Heart right ventricle (tissue), 16 donors: ENCODE data around the gene FOXP4. TPM values are rescaled to one million over a fixed set of nuclear protein-coding genes. Genes with fewer than 3 reads are reported as not detected.

Experiments used
- ATAC-seq, 8 donors: fragments of 200-7000 bp; cut with Tn5 transposase; one replicate each; pipeline ENCODE4 v1.9.1; 2020; ENCODE audit warnings: mild to moderate bottlenecking in 8 of 8, moderate library complexity in 8 of 8, moderate number of reproducible peaks in 1 of 8
- DNase-seq, 2 donors: peaks; one replicate each; pipeline ENCODE4 v3.0.0-alpha.2; 2020
- H3K27ac ChIP-seq, 10 donors: fragments of 200-600 bp; sonication (generic) in 2 of 10; one replicate each; pipeline versions ENCODE4 v1.5.0 to v1.8.0; 2020 to 2022; ENCODE audit warnings: mild to moderate bottlenecking in 3 of 10
- H3K27me3 ChIP-seq, 7 donors: fragments of 200-600 bp; one replicate each; pipeline ENCODE4 v1.8.0; 2021 to 2022; ENCODE audit warnings: mild to moderate bottlenecking in 2 of 7
- H3K36me3 ChIP-seq, 9 donors: fragments of 200-600 bp; sonication (generic) in 1 of 9; one replicate each; pipeline versions ENCODE4 v1.5.0 to v1.8.0; 2020 to 2022; ENCODE audit warnings: mild to moderate bottlenecking in 2 of 9
- H3K4me1 ChIP-seq, 9 donors: fragments of 200-600 bp; sonication (generic) in 1 of 9; one replicate each; pipeline versions ENCODE4 v1.5.0 to v1.8.0; 2020 to 2022; ENCODE audit warnings: mild to moderate bottlenecking in 4 of 9
- H3K4me3 ChIP-seq, 10 donors: fragments of 200-600 bp; sonication (generic) in 2 of 10; one replicate each; pipeline versions ENCODE4 v1.5.0 to v1.8.0; 2020 to 2022; ENCODE audit warnings: mild to moderate bottlenecking in 7 of 10, moderate library complexity in 2 of 10
- H3K9me3 ChIP-seq, 11 donors: fragments of 200-600 bp in 10 of 11; sonication (generic) in 2 of 11; one replicate each; pipeline versions ENCODE4 v1.5.0 to v1.8.0; 2013 to 2022; ENCODE audit warnings: mild to moderate bottlenecking in 2 of 11, control low read depth in 1 of 11, moderate library complexity in 1 of 11
- WGBS, 2 donors: extraction: QIAGEN DNeasy Blood & Tissue Kit; methylation state at CpG; one replicate each; pipeline ENCODE4 v1.1.7; 2013; ENCODE audit warnings: inconsistent platforms in 1 of 2; 5-methylcytosine and 5-hydroxymethylcytosine counted together
- intact Hi-C, 10 donors: fragments of 100-400 bp; cut with DNase I; formaldehyde crosslinking; loops; one replicate each; pipeline versions ENCODE4 v1.11.1 to v1.14.2; 2022
- polyA plus RNA-seq, 2 donors: library from polyadenylated mRNA; stranded (reverse); fragments of 200-250 nt; gene quantifications; one replicate each; pipeline ENCODE4 v1.2.3, GENCODE V29; 2013
- total RNA-seq, 10 donors: library from RNA; stranded (reverse); fragmentation: NEBNext Ultra II Directional in 3 of 10; extraction: Animal tissue kit (Norgen Biotek cat#: 25700) in 3 of 10; gene quantifications; one replicate each; pipeline versions ENCODE4 v1.2.1 to v1.2.4, GENCODE V29; 2021 to 2023
- TF ChIP-seq, protein P1 (sequence below), 9 donors: fragments of 200-600 bp; sonication (generic) in 2 of 9; IDR thresholded peaks; one replicate each; pipeline versions ENCODE4 v1.5.0 to v1.8.0; 2021 to 2022; ENCODE audit warnings: antibody characterized with exemption in 9 of 9, mild to moderate bottlenecking in 5 of 9, moderate library complexity in 1 of 9
- donor health status: Arrhythmogenic right ventricular cardiomyopathy.
- donor health status: ischemic (EF 13 %, LVEDD 7.1; RV severe dilation, severe dysfunction).
- donor health status: healthy with polysubstance abuse.
- donor health status: DM: no; HTN: yes; CAD: no.
- donor health status: DM: no; HTN: no; CAD: no.
- donor health status: ischemic (EF 25% LVEDD 6.9; RV normal size, moderate dysfunction).
- donor health status: ischemic (EF 25% LVEDD 5.7; RV mildly dilated, moderate dysfunction).
- donor health status: healthy.
- donor health status: DM: yes; HTN: yes; CAD: no.
- donor health status: Ischemic cardiomyopathy.
- donor health status: ischemic (EF 35%, LVEDD 5.7; RV mildly dilated, moderate dysfunction).
- donor health status: nonischemic (EF 11% LVEDD 7.7; RV severe dilation, severe dysfunction).
- donor health status: DM: yes; HTN: yes; CAD: no.
- donor health status: PGD.
- donor health status: ischemic (EF 29% LVEDD 5.4; RV normal size, mild dysfunction).
- donor health status: nonischemic (EF 23%, LVEDD 6.1; RV moderate dilation, normal function).

FOXP4 gene
- total and polyA plus RNA-seq, 12 donors = 8.9 to 18.0 (median 13.6) TPM

DNA sequence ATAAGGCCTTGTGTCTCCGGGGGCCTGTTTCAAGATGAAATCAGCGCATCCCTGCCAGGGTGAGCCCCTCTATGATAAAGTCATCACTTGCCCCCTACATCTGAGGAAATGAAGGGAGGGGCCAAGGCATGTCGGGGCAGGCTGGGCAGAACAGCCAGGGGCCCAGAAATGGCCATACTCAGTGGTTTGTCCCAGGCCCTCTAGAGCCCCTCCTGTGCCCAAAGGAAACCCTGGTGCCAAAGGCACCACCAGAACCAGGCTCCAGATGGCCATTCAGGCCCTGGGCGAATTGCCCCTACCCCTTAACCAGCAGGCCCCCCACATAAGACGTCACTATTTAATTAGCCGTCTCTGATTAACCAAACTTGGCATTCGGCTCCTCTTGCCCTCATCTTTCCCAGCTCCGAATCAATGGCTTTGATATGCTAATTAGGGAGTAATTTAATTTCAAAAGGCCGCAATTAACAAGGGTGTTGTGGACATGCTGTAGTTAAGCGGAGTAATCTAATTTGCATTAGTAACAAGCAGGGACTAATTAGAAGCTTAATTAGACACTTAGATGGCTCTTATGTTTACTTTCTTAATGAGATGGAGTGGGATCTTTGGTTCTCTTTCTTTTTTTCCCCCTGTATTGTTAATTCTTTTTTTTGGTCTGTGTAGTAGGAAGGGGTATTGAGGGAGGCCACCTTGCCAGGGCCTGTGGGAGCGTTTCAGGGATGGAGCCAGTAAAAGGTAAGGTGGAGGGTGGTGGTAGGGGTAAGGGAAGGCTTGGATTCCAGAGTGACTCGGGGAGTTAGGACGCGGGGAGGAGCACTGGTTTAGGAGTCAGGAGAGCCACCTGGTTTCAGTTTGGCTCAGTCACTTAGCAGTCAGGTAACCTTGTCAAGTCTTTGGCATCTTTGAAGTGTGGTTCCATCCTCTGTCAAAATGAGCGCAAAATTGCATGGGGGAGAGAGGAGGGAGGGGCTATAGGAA is 9.4 kb downstream of the FOXP4 start:
- ATAC-seq = no peak

DNA sequence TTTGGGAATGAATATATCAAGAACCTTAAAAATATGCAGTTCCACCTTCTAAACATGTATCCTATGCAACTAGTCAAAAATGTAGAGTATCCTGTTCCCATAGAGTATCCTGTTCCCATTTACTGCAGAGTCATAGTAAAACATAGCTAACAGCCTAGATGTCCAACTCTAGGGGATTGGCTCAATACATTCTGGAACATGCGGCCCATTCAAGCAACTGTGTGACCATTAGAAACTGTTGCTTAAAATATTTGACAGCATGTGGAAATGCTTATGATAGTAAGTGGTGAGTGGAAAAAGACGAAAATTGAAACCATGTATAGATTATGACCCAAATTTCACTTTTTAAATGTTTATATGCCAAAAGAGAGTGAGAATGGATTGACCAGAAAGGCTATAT is 11.2 kb downstream of the FOXP4 start:
- peaks cover 0 to 6% (median 0%) of the 10 kb centered on the region in 9 donors for H3K36me3 ChIP-seq
- intact Hi-C loops = no loop called here
- H3K4me1 ChIP-seq = peaks cover 3 to 27% (median 9%) of the 10 kb centered on the region in 9 donors
- no peaks in the 10 kb centered on the region for H3K27me3 ChIP-seq
- WGBS, 2 donors = 91 to 95% methylated on average over 2 of the region's 2 CpGs
- H3K4me3 ChIP-seq = no peak overlapping the region
- no peak for DNase-seq
- TF ChIP-seq, protein P1, sequence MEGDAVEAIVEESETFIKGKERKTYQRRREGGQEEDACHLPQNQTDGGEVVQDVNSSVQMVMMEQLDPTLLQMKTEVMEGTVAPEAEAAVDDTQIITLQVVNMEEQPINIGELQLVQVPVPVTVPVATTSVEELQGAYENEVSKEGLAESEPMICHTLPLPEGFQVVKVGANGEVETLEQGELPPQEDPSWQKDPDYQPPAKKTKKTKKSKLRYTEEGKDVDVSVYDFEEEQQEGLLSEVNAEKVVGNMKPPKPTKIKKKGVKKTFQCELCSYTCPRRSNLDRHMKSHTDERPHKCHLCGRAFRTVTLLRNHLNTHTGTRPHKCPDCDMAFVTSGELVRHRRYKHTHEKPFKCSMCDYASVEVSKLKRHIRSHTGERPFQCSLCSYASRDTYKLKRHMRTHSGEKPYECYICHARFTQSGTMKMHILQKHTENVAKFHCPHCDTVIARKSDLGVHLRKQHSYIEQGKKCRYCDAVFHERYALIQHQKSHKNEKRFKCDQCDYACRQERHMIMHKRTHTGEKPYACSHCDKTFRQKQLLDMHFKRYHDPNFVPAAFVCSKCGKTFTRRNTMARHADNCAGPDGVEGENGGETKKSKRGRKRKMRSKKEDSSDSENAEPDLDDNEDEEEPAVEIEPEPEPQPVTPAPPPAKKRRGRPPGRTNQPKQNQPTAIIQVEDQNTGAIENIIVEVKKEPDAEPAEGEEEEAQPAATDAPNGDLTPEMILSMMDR (IDR thresholded peaks at IDR 0.05) = no peak
- no peak overlapping the region for H3K27ac ChIP-seq
- H3K9me3 ChIP-seq = no peaks in the 10 kb centered on the region
- ATAC-seq = no peak

More for the DNA sequence above, 9.4 kb downstream of the FOXP4 start:
- Histone ChIP-seq H3K27ac (no peak overlapping the region), H3K27me3 (no peaks in the 10 kb centered on the region), H3K36me3 (peaks cover 0 to 9% (median 0%) of the 10 kb centered on the region in 9 donors), H3K4me3 (no peak overlapping the region), H3K4me1 (peaks cover 0 to 28% (median 10%) of the 10 kb centered on the region in 9 donors), H3K9me3 (no peaks in the 10 kb centered on the region)
- intact Hi-C loops = no loop called here
- TF ChIP-seq, protein P1 (IDR thresholded peaks at IDR 0.05) = no peak
- 91 to 94% methylated on average over 15 of the region's 15 CpGs for WGBS, 2 donors
- no peak for DNase-seq

DNA sequence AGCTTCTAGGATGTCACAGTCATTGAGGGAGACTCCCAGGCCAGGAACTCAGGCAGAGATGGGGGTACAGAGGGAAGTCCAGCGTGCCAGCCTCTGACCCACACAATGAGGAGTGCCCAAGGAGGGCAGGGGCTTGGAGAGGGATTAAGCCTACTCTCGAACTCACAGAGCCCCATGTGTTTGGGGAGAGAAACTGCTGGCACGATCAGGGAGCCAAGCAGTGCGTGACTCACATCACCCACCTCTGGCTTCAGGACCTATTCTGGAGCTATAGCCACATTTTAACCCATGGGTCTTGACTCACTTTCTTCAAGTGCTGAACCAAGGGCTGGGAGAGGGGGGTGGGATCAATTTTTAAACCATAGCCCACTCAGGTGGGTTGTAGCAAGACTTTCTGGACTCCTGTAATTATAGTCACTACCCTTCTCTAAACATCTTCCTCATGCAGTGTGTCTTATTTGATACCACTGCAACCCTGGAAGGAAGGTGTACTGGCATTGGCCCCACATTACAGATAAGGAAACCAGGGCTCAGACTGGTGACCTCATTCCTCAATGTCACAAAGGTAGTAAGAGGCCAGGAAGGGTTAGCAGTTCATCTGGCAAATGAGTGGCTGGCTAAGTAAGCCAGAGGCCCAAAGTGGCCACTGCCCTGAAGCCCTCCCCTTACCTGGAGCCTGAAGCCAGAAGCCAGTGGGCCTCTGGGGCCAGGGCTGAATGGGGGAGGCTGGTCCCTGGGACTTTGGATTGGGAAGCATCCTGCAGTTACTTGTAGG is 12.0 kb downstream of the FOXP4 start:
- peaks cover 3 to 27% (median 9%) of the 10 kb centered on the region in 9 donors for H3K4me1 ChIP-seq
- no peak overlapping the region for H3K4me3 ChIP-seq
- H3K27ac ChIP-seq = no peak overlapping the region
- no peaks in the 10 kb centered on the region for H3K27me3 ChIP-seq
- no peak for ATAC-seq
- no peaks in the 10 kb centered on the region for H3K36me3 ChIP-seq
- WGBS, 2 donors = 88% methylated on average over 4 of the region's 4 CpGs
- TF ChIP-seq, protein P1 (IDR thresholded peaks at IDR 0.05) = no peak
- intact Hi-C loops = no loop called here
- H3K9me3 ChIP-seq = no peaks in the 10 kb centered on the region
- no peak for DNase-seq
